Measurements from ENCODE around the gene PPIP5K2. TPM values are rescaled to one million over a fixed set of nuclear protein-coding genes. Genes with fewer than 3 reads are reported as not detected.

The PPIP5K2 gene
- total and polyA plus RNA-seq, 2 donors (not counting 3 experiments of a cell fraction or from before 2014, with no cell fraction given): 20.8 to 69.4 TPM

DNA sequence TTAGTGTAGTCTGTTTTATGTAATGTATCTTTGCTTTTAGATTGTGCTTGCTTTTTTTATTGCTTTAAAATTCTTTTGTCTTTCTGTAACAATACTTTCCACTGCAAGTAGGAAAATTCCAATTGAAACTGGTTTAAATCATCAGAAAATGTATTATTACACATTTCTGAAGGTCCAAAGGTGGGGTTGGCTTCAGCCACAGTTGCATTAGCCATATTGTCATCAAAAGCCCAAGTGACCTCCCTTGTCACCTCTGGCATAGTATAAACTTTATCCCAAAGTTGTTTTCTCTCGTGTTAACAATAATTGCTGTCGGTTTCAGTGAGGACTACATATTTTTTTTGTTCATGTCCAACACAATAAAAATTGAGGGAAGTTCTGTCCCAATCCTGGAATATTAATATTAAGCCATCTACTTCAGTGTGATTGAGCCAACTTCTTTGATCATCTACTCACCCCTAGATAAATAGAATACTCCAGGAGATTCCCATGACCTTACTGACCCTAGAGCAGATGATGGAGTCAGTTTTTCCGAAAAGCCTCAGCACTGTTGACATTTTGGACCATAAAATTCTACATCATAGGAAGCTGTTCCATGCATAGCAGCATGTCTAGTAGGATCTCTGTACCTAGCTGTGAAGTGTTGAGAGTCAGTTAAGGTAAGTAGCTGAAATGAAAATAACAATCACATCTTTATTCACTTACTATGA is 86.0 kb downstream of the PPIP5K2 start:
- Histone ChIP-seq H4K20me1 (replicated peaks; ENCODE audit: control insufficient read depth, extremely low read depth, insufficient read depth, low read length) (no peaks in the 10 kb centered on the region), H3K27ac (ENCODE audit: insufficient read depth, low read depth, low read length) (peak overlapping the region; percentile 36), H3K36me3 (ENCODE audit: control insufficient read depth in 2 of 2, extremely low read depth in 1 of 2, insufficient read depth in 2 of 2, low read length in 2 of 2) (no peaks in the 10 kb centered on the region), H2AFZ (ENCODE audit: low read depth, low read length) (no peak overlapping the region), H3K9me3 (replicated peaks; ENCODE audit: control insufficient read depth, insufficient read depth, low read length) (no peaks in the 10 kb centered on the region), H3K79me2 (ENCODE audit: control insufficient read depth, insufficient read depth, low read length) (no peaks in the 10 kb centered on the region), H3K27me3 (ENCODE audit: control insufficient read depth in 2 of 2, insufficient read depth in 2 of 2, low read length in 2 of 2) (no peaks in the 10 kb centered on the region), H3K4me3 (replicated peaks in 1 of 3; ENCODE audit: insufficient read depth in 1 of 3, low read depth in 1 of 3, low read length in 3 of 3) (no peak overlapping the region), H3K4me2 (ENCODE audit: insufficient read depth, low read length) (no peak overlapping the region), H3K9ac (replicated peaks; ENCODE audit: extremely low read depth, insufficient read depth, low read length) (no peak overlapping the region), H3K4me1 (ENCODE audit: control insufficient read depth, extremely low read depth, insufficient read depth, low read length) (peaks cover 27% of the 10 kb centered on the region), H3K9me1 (replicated peaks; ENCODE audit: control insufficient read depth, extremely low read depth, insufficient read depth, low read length) (no peaks in the 10 kb centered on the region)
- no peak for TF ChIP-seq CTCF (IDR thresholded peaks at IDR 0.05; ENCODE audit: extremely low read depth in 1 of 2, insufficient read depth in 1 of 2, low read depth in 1 of 2, low read length in 2 of 2)
- TF ChIP-seq POLR2A (IDR thresholded peaks at IDR 0.05; ENCODE audit: low read depth, low read length): no peak
- no peak for TF ChIP-seq JUN (IDR thresholded peaks at IDR 0.05; ENCODE audit: borderline replicate concordance, insufficient read depth, insufficient read length, low read depth)
- TF ChIP-seq POLR2AphosphoS5 (IDR thresholded peaks at IDR 0.05; ENCODE audit: insufficient read depth, low read depth, low read length): no peak
- no peak for TF ChIP-seq EZH2 (IDR thresholded peaks at IDR 0.05; ENCODE audit: borderline replicate concordance, low read depth, low read length, severe bottlenecking)
- TF ChIP-seq FOS (IDR thresholded peaks at IDR 0.05; ENCODE audit: borderline replicate concordance, insufficient read depth, low read length): no peak
- dilution Hi-C loops (cut with MboI; ENCODE audit: extremely low pct_ligation_motif_present, low sequenced_read_pairs) (no loop called here), intact Hi-C loops (cut with micrococcal nuclease) (no loop called here)
- no TSS peak for BruUV-seq (replicated peaks)
- POLR2A ChIA-PET: no interaction called here
- FAIRE-seq (no peak), DNase-seq (ENCODE audit: low read depth, low spot score) (peak; percentile 13)
- CTCF ChIA-PET: interaction anchor here (0.9 to 2.9 kb wide), 3 partner anchors 9 to 52 kb away, joined by 3 to 16 read pairs (median 3); partner anchors contain the start of gene MACIR
